GM12878 (cell line): ENCODE measurements around the gene UBE2G2. TPM values are rescaled to one million over a fixed set of nuclear protein-coding genes. Genes with fewer than 3 reads are reported as not detected.

Experiments used
- ATAC-seq: fragments of 200-7000 bp; cut with Tn5 transposase; 3 replicates; pipeline ENCODE4 v1.9.1; 2020; ENCODE audit warnings: mild to moderate bottlenecking, moderate library complexity
- BruUV-seq: library from RNA; stranded (reverse); fragments of 400-500 nt; replicated peaks from 2 replicates; lab custom pipeline; 2021; lab: Mats Ljungman, UMichigan
- CTCF ChIA-PET: fragments of 300-600 bp; sonication (Branson Sonifier 250); formaldehyde crosslinking; extraction: SDS; loops from one replicate; lab custom pipeline; 2021; ENCODE audit warnings: inconsistent platforms; lab: Yijun Ruan, JAX
- POLR2A ChIA-PET: fragments of 350-600 bp; formaldehyde crosslinking; extraction: SDS; loops from one replicate; lab custom pipeline; 2021; ENCODE audit warnings: inconsistent platforms; lab: Charles Lee
- RAD21 ChIA-PET: fragments of 300-600 bp; sonication (Branson Sonifier 250); formaldehyde crosslinking; loops from one replicate; lab custom pipeline; 2023; ENCODE audit warnings: antibody characterized with exemption; ENCODE audit not compliant: unreplicated experiment; lab: Charles Lee
- SMC1A ChIA-PET: fragments of 300-600 bp; sonication (Branson Sonifier 250); formaldehyde crosslinking; loops from one replicate; lab custom pipeline; 2023; ENCODE audit not compliant: unreplicated experiment, uncharacterized antibody; lab: Charles Lee
- DNase-seq: peaks from one replicate; pipeline ENCODE4 v3.0.0-alpha.2; 2011; ENCODE audit warnings: low read depth, low spot score
- FAIRE-seq: peaks from 3 replicates; lab custom pipeline; 2011; peaks lifted over from hg19 to GRCh38; lab: Jason Lieb, UNC
- H2AFZ ChIP-seq: 2 replicates; pipeline ENCODE4 v1.6.0; 2011; ENCODE audit warnings: low read depth, low read length, control low read depth; ENCODE audit not compliant: control insufficient read depth
- H3K27ac ChIP-seq: 2 replicates; pipeline ENCODE4 v1.5.1; 2011; ENCODE audit warnings: control low read depth; ENCODE audit not compliant: control insufficient read depth, insufficient read depth
- H3K27me3 ChIP-seq, 2 experiments: replicated peaks in 1 of 2; 2 replicates each; pipeline versions ENCODE4 v1.6.0 to v1.6.1; 2011; ENCODE audit warnings: low read length in 1 of 2; ENCODE audit not compliant: control insufficient read depth in 2 of 2, insufficient read depth in 2 of 2
- H3K36me3 ChIP-seq, 2 experiments: 2 replicates each; pipeline ENCODE4 v1.5.1; 2011; ENCODE audit warnings: low read length in 1 of 2; ENCODE audit not compliant: control insufficient read depth in 2 of 2, insufficient read depth in 2 of 2
- H3K4me1 ChIP-seq: 2 replicates; pipeline ENCODE4 v1.6.1; 2011; ENCODE audit warnings: mild to moderate bottlenecking, low read length, moderate library complexity, mixed read lengths; ENCODE audit not compliant: control insufficient read depth, insufficient read depth
- H3K4me2 ChIP-seq: 2 replicates; pipeline ENCODE4 v1.6.0; 2011; ENCODE audit warnings: control low read depth; ENCODE audit not compliant: control insufficient read depth, insufficient read depth
- H3K4me3 ChIP-seq: fragments of 200-600 bp; sonication (generic); 2 replicates; pipeline ENCODE4 v1.5.1; 2016
- H3K79me2 ChIP-seq: 2 replicates; pipeline ENCODE4 v1.6.0; 2011; ENCODE audit warnings: low read length; ENCODE audit not compliant: control insufficient read depth, insufficient read depth
- H3K9ac ChIP-seq: 2 replicates; pipeline ENCODE4 v1.8.0; 2011; ENCODE audit warnings: low read length, control low read depth, mixed read lengths; ENCODE audit not compliant: control insufficient read depth, insufficient read depth
- H3K9me3 ChIP-seq: replicated peaks from 3 replicates; pipeline ENCODE4 v1.5.1; 2011; ENCODE audit warnings: mild to moderate bottlenecking, low read length; ENCODE audit not compliant: control insufficient read depth, insufficient read depth
- H4K20me1 ChIP-seq: 2 replicates; pipeline ENCODE4 v1.6.0; 2011; ENCODE audit not compliant: control insufficient read depth, insufficient read depth
- CEBPB ChIP-seq, 2 experiments: fragments of 150-350 bp in 1 of 2; IDR thresholded peaks; 2 replicates each; pipeline ENCODE4 v1.6.1; 2012 to 2014; ENCODE audit warnings: low read depth in 2 of 2, low read length in 2 of 2, borderline replicate concordance in 1 of 2, inconsistent platforms in 1 of 2
- CHD4 ChIP-seq: fragments of 200-600 bp; sonication (generic); IDR thresholded peaks from 2 replicates; pipeline ENCODE4 v1.6.1; 2016; ENCODE audit warnings: mild to moderate bottlenecking
- DPF2 ChIP-seq: fragments of 450-650 bp; IDR thresholded peaks from 2 replicates; pipeline ENCODE4 v1.6.1; 2017; ENCODE audit warnings: mild to moderate bottlenecking
- HDAC2 ChIP-seq: fragments of 200-600 bp; sonication (generic); IDR thresholded peaks from 2 replicates; pipeline ENCODE4 v1.6.1; 2017
- HDAC6 ChIP-seq: fragments of 200-600 bp; sonication (generic); IDR thresholded peaks from one replicate; pipeline ENCODE4 v1.8.0; 2017; ENCODE audit warnings: antibody characterized with exemption; ENCODE audit not compliant: unreplicated experiment
- MTA3 ChIP-seq: IDR thresholded peaks from 2 replicates; pipeline ENCODE4 v1.6.1; 2012; ENCODE audit warnings: low read length, inconsistent platforms, borderline replicate concordance
- NBN ChIP-seq: fragments of 450-650 bp; IDR thresholded peaks from 2 replicates; pipeline ENCODE4 v1.6.1; 2016
- NR2C2 ChIP-seq: IDR thresholded peaks from 2 replicates; pipeline ENCODE4 v1.6.1; 2011; ENCODE audit warnings: borderline replicate concordance, low read depth; ENCODE audit not compliant: control insufficient read depth, insufficient read length
- RAD21 ChIP-seq: IDR thresholded peaks from 2 replicates; pipeline ENCODE4 v1.6.1; 2011; ENCODE audit warnings: mild to moderate bottlenecking, low read depth, low read length, moderate library complexity; ENCODE audit not compliant: insufficient read depth
- RFX5 ChIP-seq: IDR thresholded peaks from 2 replicates; pipeline ENCODE4 v1.6.1; 2011; ENCODE audit warnings: low read depth, low read length, improper control_type of control experiment
- SRF ChIP-seq, 2 experiments: IDR thresholded peaks; 2 replicates each; pipeline ENCODE4 v1.6.1; 2011; ENCODE audit warnings: low read depth in 2 of 2, low read length in 2 of 2, mild to moderate bottlenecking in 1 of 2, moderate library complexity in 1 of 2
- STAT1 ChIP-seq: fragments of 450-650 bp; conservative IDR thresholded peaks from 2 replicates; pipeline ENCODE4 v1.6.1; 2014; ENCODE audit warnings: antibody characterized with exemption, mild to moderate bottlenecking
- ZBED1 ChIP-seq: IDR thresholded peaks from 2 replicates; pipeline ENCODE4 v1.6.1; 2016; ENCODE audit warnings: borderline replicate concordance
- ZNF384 ChIP-seq: IDR thresholded peaks from 2 replicates; pipeline ENCODE4 v1.6.1; 2012; ENCODE audit warnings: low read depth, mild to moderate bottlenecking, low read length, improper control_type of control experiment, borderline replicate concordance
- WGBS: methylation state at CpG from one replicate; pipeline ENCODE4 v1.1.6; 2016; ENCODE audit warnings: low lambda C conversion rate; ENCODE audit not compliant: insufficient replicate concordance, insufficient coverage; ENCODE audit errors: missing lambda C conversion rate; 5-methylcytosine and 5-hydroxymethylcytosine counted together
- in situ Hi-C: fragments of 300-500 bp; cut with MboI; formaldehyde crosslinking; loops from 9 replicates; pipeline ENCODE4 v1.14.3; 2018; ENCODE audit warnings: mixed read lengths
- intact Hi-C: fragments of 100-400 bp; cut with micrococcal nuclease; formaldehyde crosslinking; loops from one replicate; pipeline ENCODE4 v1.14.2; 2022; ENCODE audit not compliant: unreplicated experiment
- polyA plus RNA-seq, 11 experiments: library from polyadenylated mRNA; depleted of rRNA in 4 of 11; unstranded in 6 of 11; stranded (reverse) in 5 of 11; fragments of >200 nt; fragmentation: Nextera tagmentation in 4 of 11; fragmentation: Illumina TruSeq in 1 of 11; extraction: Ambion mirVana in 4 of 11; extraction: Trizol in 1 of 11; gene quantifications; 1 replicate in 1 of 11; 2 replicates in 10 of 11; pipeline versions ENCODE4 v1.2.1 to v1.2.3, GENCODE V29; 2011 to 2016; ENCODE audit warnings: inconsistent platforms in 2 of 11, missing spikeins in 2 of 11, low read depth in 1 of 11
- total RNA-seq, 4 experiments: library from RNA; depleted of rRNA in 3 of 4; stranded (reverse); fragments of >200 nt in 3 of 4; fragmentation: Illumina TruSeq in 1 of 4; extraction: Trizol in 1 of 4; gene quantifications; 2 replicates each; pipeline versions ENCODE4 v1.2.1 to v1.2.3, GENCODE V29; 2013 to 2021
- TF ChIP-seq, protein P1 (sequence below), 3 experiments: IDR thresholded peaks in 2 of 3; conservative IDR thresholded peaks in 1 of 3; 2 replicates each; pipeline ENCODE4 v1.5.1; 2011; ENCODE audit warnings: low read depth in 3 of 3, low read length in 3 of 3, mild to moderate bottlenecking in 3 of 3, control low read depth in 2 of 3, moderate library complexity in 2 of 3, inconsistent platforms in 1 of 3, mixed read lengths in 1 of 3; ENCODE audit not compliant: control insufficient read depth in 2 of 3, insufficient read depth in 1 of 3; ENCODE audit errors: extremely low read depth in 1 of 3
- TF ChIP-seq, protein P2 (sequence below): fragments of 450-650 bp; formaldehyde crosslinking; IDR thresholded peaks from 2 replicates; pipeline ENCODE4 v1.4.0; 2020; ENCODE audit warnings: mild to moderate bottlenecking, moderate library complexity

UBE2G2 gene
- total and polyA plus RNA-seq, 10 of the 15 experiments (the other 5 are each of a cell fraction or from before 2014, with no cell fraction given), result 27.0 to 139 (median 75.9) TPM

DNA sequence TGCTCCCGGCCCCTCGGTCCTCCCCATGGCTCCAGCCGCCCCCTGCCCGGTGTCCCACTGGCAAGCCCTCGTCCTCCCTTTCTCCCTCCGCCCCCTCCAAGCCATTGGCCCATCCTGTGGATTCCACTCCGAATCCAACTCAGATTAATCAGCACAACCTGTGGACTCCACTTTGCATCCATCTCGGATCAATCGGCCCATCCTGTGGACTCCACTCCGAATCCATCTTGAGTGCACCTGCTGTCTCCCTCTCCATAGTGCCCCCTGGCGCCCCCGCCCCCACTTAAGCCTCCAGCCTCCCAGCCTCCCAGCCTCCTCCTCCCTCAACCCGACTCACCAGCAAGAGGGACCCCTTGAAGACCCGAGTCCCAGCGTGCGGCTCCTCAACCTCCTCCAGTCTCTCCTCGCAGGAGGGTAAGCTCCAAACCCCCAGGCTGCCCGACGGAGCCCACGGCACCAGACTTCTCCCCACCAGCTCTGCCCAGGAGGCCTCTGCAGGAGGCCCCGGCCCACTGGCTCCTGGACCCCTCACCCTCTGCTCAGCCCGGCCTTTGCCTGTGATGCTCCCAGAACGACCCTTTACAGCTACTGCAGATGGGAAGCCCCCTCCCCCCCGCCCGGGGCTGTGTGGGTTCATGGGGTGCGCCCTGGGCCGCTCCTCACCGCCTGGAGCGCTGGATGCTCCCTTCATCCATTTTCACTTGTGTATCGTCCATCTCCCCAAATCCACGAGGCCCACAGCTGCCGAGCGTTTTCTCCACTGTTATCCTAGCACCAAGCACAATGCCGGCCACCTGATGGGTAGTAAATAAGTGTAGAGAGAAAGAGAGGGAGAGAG, 49.6 kb downstream of the UBE2G2 start (continued):
- TF ChIP-seq, protein P1, sequence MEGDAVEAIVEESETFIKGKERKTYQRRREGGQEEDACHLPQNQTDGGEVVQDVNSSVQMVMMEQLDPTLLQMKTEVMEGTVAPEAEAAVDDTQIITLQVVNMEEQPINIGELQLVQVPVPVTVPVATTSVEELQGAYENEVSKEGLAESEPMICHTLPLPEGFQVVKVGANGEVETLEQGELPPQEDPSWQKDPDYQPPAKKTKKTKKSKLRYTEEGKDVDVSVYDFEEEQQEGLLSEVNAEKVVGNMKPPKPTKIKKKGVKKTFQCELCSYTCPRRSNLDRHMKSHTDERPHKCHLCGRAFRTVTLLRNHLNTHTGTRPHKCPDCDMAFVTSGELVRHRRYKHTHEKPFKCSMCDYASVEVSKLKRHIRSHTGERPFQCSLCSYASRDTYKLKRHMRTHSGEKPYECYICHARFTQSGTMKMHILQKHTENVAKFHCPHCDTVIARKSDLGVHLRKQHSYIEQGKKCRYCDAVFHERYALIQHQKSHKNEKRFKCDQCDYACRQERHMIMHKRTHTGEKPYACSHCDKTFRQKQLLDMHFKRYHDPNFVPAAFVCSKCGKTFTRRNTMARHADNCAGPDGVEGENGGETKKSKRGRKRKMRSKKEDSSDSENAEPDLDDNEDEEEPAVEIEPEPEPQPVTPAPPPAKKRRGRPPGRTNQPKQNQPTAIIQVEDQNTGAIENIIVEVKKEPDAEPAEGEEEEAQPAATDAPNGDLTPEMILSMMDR (IDR thresholded peaks at IDR 0.05 in 2 of 3, conservative IDR thresholded peaks at IDR 0.05 in 1 of 3; ENCODE audit: control insufficient read depth in 2 of 3, extremely low read depth in 1 of 3, insufficient read depth in 1 of 3, low read depth in 3 of 3, low read length in 3 of 3), result no peak
- TF ChIP-seq RAD21 (no peak), NBN (no peak), HDAC2 (no peak), MTA3 (no peak), HDAC6 (no peak), CEBPB (IDR thresholded peaks at IDR 0.05; ENCODE audit: borderline replicate concordance in 1 of 2, low read depth in 2 of 2, low read length in 2 of 2) (no peak)

DNA sequence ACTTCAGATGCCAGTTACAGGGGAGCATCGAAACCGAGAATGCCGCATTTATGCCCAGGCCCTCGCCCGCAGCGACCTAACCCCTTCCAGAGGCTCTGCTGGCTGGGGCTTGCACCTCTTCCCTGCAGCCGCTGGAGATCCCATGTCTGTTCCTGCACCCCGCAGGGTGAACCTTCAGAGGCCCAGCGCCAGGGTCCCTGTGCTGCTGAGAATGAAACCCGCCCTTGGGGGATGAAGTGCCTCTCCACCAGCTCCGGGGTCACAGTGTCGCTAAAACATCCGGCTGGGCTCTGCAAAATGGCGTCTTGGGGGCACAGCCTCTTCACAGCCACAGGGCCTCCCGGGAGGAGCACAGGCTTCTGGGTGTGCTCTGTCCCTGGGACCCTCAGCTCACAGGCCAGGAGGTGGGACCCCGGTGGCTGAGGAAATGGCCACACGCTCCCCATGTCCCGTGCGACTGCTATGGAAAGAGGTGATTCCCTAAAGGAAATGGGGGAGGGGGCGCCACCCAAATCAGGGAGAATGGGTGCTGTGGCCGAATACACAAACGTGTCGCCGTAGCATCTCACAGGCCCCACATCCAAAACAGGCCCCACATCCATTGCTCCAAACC, 50.3 kb downstream of the UBE2G2 start:
- WGBS, result 36% methylated on average over 24 of the region's 24 CpGs
- ChIA-PET POLR2A (no interaction called here), SMC1A (no interaction called here), CTCF (interaction anchor here (0.6 kb wide), 1 partner anchor 9 kb away, joined by 3 read pairs; no protein-coding TSS in a partner anchor), RAD21 (no interaction called here)
- ATAC-seq (no peak), DNase-seq (no peak), FAIRE-seq (no peak)
- in situ Hi-C loops (no loop called here), intact Hi-C loops (no loop called here)
- Histone ChIP-seq H3K4me1 (no peaks in the 10 kb centered on the region), H3K4me2 (no peak overlapping the region), H3K27me3 (no peaks in the 10 kb centered on the region), H3K9ac (no peak overlapping the region), H4K20me1 (no peaks in the 10 kb centered on the region), H3K36me3 (no peaks in the 10 kb centered on the region), H3K27ac (no peak overlapping the region), H2AFZ (no peak overlapping the region), H3K79me2 (no peaks in the 10 kb centered on the region), H3K9me3 (no peaks in the 10 kb centered on the region; the same call in 2 of the 3 replicates), H3K4me3 (no peak overlapping the region)
- BruUV-seq, result no TSS peak
- TF ChIP-seq HDAC2 (no peak), NR2C2 (no peak), ZBED1 (no peak), ZNF384 (no peak), RFX5 (no peak), STAT1 (no peak), SRF (IDR thresholded peaks at IDR 0.05; ENCODE audit: low read depth in 2 of 2, low read length in 2 of 2) (no peak), CHD4 (no peak), DPF2 (no peak)
- TF ChIP-seq, protein P2, sequence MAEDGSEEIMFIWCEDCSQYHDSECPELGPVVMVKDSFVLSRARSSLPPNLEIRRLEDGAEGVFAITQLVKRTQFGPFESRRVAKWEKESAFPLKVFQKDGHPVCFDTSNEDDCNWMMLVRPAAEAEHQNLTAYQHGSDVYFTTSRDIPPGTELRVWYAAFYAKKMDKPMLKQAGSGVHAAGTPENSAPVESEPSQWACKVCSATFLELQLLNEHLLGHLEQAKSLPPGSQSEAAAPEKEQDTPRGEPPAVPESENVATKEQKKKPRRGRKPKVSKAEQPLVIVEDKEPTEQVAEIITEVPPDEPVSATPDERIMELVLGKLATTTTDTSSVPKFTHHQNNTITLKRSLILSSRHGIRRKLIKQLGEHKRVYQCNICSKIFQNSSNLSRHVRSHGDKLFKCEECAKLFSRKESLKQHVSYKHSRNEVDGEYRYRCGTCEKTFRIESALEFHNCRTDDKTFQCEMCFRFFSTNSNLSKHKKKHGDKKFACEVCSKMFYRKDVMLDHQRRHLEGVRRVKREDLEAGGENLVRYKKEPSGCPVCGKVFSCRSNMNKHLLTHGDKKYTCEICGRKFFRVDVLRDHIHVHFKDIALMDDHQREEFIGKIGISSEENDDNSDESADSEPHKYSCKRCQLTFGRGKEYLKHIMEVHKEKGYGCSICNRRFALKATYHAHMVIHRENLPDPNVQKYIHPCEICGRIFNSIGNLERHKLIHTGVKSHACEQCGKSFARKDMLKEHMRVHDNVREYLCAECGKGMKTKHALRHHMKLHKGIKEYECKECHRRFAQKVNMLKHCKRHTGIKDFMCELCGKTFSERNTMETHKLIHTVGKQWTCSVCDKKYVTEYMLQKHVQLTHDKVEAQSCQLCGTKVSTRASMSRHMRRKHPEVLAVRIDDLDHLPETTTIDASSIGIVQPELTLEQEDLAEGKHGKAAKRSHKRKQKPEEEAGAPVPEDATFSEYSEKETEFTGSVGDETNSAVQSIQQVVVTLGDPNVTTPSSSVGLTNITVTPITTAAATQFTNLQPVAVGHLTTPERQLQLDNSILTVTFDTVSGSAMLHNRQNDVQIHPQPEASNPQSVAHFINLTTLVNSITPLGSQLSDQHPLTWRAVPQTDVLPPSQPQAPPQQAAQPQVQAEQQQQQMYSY (CRISPR knock-in tag), result no peak
